A673 (cell line): ENCODE measurements around the gene CNTRL. TPM values are rescaled to one million over a fixed set of nuclear protein-coding genes. Genes with fewer than 3 reads are reported as not detected.

ENCODE experiments used
- BruUV-seq: library from RNA; stranded (reverse); fragments of 400-500 nt; replicated peaks from 2 replicates; lab custom pipeline; 2021; lab: Mats Ljungman, UMichigan
- CTCF ChIA-PET: fragments of 300-600 bp; sonication (Branson Sonifier 250); formaldehyde crosslinking; loops from one replicate; lab custom pipeline; 2022; ENCODE audit warnings: antibody characterized with exemption; lab: Charles Lee
- POLR2A ChIA-PET: fragments of 300-600 bp; sonication (Branson Sonifier 250); formaldehyde crosslinking; loops from one replicate; lab custom pipeline; 2022; ENCODE audit warnings: antibody characterized with exemption; ENCODE audit not compliant: low non-redundant PET; lab: Charles Lee
- DNase-seq: peaks from one replicate; pipeline ENCODE4 v3.0.0-alpha.2; 2015; ENCODE audit warnings: low spot score
- H3K27ac ChIP-seq: fragments of 200-600 bp; sonication (generic); 2 replicates; pipeline ENCODE4 v1.5.1; 2016; ENCODE audit warnings: mixed run types, low read depth, mild to moderate bottlenecking, mixed read lengths, antibody characterized with exemption, low read length; ENCODE audit not compliant: poor library complexity, severe bottlenecking
- H3K27me3 ChIP-seq: fragments of 200-600 bp; sonication (generic); replicated peaks from 2 replicates; pipeline ENCODE4 v1.6.1; 2017; ENCODE audit warnings: mixed run types, low read depth, mild to moderate bottlenecking, mixed read lengths, antibody characterized with exemption, low read length; ENCODE audit not compliant: insufficient read depth, poor library complexity
- H3K36me3 ChIP-seq: fragments of 200-600 bp; sonication (generic); 2 replicates; pipeline ENCODE4 v1.6.1; 2016; ENCODE audit warnings: mixed run types, mild to moderate bottlenecking, mixed read lengths, antibody characterized with exemption, low read length; ENCODE audit not compliant: insufficient read depth, poor library complexity, severe bottlenecking
- H3K4me1 ChIP-seq: fragments of 200-600 bp; sonication (generic); 2 replicates; pipeline ENCODE4 v1.6.1; 2017; ENCODE audit warnings: mixed run types, mild to moderate bottlenecking, mixed read lengths, antibody characterized with exemption, low read length; ENCODE audit not compliant: insufficient read depth, poor library complexity, severe bottlenecking
- H3K4me3 ChIP-seq: fragments of 200-600 bp; sonication (generic); 2 replicates; pipeline ENCODE4 v1.5.1; 2016; ENCODE audit warnings: low read depth, mixed run types, mild to moderate bottlenecking, mixed read lengths, low read length; ENCODE audit not compliant: poor library complexity, severe bottlenecking
- H3K9me3 ChIP-seq: fragments of 200-600 bp; sonication (generic); 2 replicates; pipeline ENCODE4 v1.6.1; 2016; ENCODE audit warnings: mixed run types, low read depth, mild to moderate bottlenecking, mixed read lengths, antibody characterized with exemption, low read length; ENCODE audit not compliant: poor library complexity, severe bottlenecking
- CTCF ChIP-seq: fragments of 300-800, 200-600 bp; sonication (generic); conservative IDR thresholded peaks from 2 replicates; pipeline ENCODE4 v1.5.1; 2017; ENCODE audit warnings: low read depth, mild to moderate bottlenecking, antibody characterized with exemption, low read length, moderate library complexity, mixed read lengths
- EZH2 ChIP-seq: fragments of 200-600 bp; sonication (generic); IDR thresholded peaks from 2 replicates; pipeline ENCODE4 v1.6.1; 2017; ENCODE audit warnings: borderline replicate concordance, low read depth, mild to moderate bottlenecking, mixed read lengths, antibody characterized with exemption, low read length; ENCODE audit not compliant: poor library complexity, severe bottlenecking
- intact Hi-C: fragments of 100-400 bp; cut with micrococcal nuclease; formaldehyde crosslinking; loops from one replicate; pipeline ENCODE4 v1.10.0; 2022; ENCODE audit not compliant: unreplicated experiment
- total RNA-seq: library from RNA; stranded (reverse); gene quantifications from 2 replicates; pipeline ENCODE4 v1.2.3, GENCODE V29; 2021

CNTRL gene
- total RNA-seq, 1 experiment from 2014 or later = 26.3 TPM

GRCh38 chr9:121115466-121115865, 40.7 kb downstream of the CNTRL start:
- TF ChIP-seq EZH2 = no peak
- TF ChIP-seq CTCF = no peak
- H3K36me3 ChIP-seq = no peaks in the 10 kb centered on the region
- no TSS peak for BruUV-seq
- H3K4me3 ChIP-seq = no peak overlapping the region
- ChIA-PET CTCF (no interaction called here), POLR2A (no interaction called here)
- H3K27me3 ChIP-seq = no peaks in the 10 kb centered on the region
- H3K27ac ChIP-seq = no peak overlapping the region
- intact Hi-C loops = no loop called here
- DNase-seq = no peak
- H3K9me3 ChIP-seq = no peaks in the 10 kb centered on the region
- peaks cover 1% of the 10 kb centered on the region for H3K4me1 ChIP-seq

DNA sequence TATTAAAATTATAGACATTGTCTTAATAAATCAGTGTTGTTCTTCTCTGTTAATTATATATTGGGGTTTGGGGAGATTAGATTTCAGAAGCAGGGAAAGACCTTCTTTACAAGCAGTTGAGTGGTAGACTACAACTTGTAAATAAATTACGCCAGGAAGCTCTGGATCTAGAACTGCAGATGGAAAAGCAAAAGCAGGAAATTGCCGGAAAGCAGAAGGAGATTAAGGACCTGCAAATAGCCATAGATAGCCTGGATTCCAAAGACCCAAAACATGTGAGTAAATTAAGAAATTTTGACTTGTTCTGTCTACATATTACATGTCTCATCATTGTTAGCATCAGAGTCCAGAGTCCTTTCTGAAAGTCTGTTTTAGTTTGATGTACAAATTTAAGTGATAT, 43.5 kb downstream of the CNTRL start:
- DNase-seq = no peak
- intact Hi-C loops = no loop called here
- Histone ChIP-seq H3K4me1 (peaks cover 4% of the 10 kb centered on the region), H3K4me3 (no peak overlapping the region), H3K36me3 (no peaks in the 10 kb centered on the region), H3K9me3 (no peaks in the 10 kb centered on the region), H3K27ac (no peak overlapping the region), H3K27me3 (no peaks in the 10 kb centered on the region)
- CTCF ChIA-PET = no interaction called here
- TF ChIP-seq EZH2 = no peak
- TF ChIP-seq CTCF = no peak
- no TSS peak for BruUV-seq
- POLR2A ChIA-PET = no interaction called here

GRCh38 chr9:121120386-121120785, 45.6 kb downstream of the CNTRL start:
- no peak for DNase-seq
- no peaks in the 10 kb centered on the region for H3K9me3 ChIP-seq
- BruUV-seq = no TSS peak
- H3K4me3 ChIP-seq = no peak overlapping the region
- intact Hi-C loops = no loop called here
- no peaks in the 10 kb centered on the region for H3K36me3 ChIP-seq
- POLR2A ChIA-PET = no interaction called here
- H3K27me3 ChIP-seq = no peaks in the 10 kb centered on the region
- TF ChIP-seq EZH2 = no peak
- no peak for TF ChIP-seq CTCF
- peaks cover 4% of the 10 kb centered on the region for H3K4me1 ChIP-seq
- CTCF ChIA-PET = interaction anchor here (1.6 kb wide), 1 partner anchor 49 kb away, joined by 5 read pairs; no protein-coding TSS in a partner anchor
- no peak overlapping the region for H3K27ac ChIP-seq
